DOHH2 (cell line): ENCODE measurements around the gene ACTN4.

Experiments
- EZH2phosphoT487 ChIP-seq: fragments of 200-600 bp; sonication (generic); IDR thresholded peaks from 2 replicates; pipeline ENCODE4 v1.6.1; 2017; ENCODE audit warnings: borderline replicate concordance, mild to moderate bottlenecking, antibody characterized with exemption, low read length, moderate library complexity, mixed read lengths
- TF ChIP-seq, protein P1 (sequence below): fragments of 200-600 bp; sonication (generic); IDR thresholded peaks from one replicate; pipeline ENCODE4 v1.5.1; 2014; ENCODE audit warnings: antibody characterized with exemption, mild to moderate bottlenecking, low read depth, low read length; ENCODE audit not compliant: poor library complexity, severe bottlenecking

DNA sequence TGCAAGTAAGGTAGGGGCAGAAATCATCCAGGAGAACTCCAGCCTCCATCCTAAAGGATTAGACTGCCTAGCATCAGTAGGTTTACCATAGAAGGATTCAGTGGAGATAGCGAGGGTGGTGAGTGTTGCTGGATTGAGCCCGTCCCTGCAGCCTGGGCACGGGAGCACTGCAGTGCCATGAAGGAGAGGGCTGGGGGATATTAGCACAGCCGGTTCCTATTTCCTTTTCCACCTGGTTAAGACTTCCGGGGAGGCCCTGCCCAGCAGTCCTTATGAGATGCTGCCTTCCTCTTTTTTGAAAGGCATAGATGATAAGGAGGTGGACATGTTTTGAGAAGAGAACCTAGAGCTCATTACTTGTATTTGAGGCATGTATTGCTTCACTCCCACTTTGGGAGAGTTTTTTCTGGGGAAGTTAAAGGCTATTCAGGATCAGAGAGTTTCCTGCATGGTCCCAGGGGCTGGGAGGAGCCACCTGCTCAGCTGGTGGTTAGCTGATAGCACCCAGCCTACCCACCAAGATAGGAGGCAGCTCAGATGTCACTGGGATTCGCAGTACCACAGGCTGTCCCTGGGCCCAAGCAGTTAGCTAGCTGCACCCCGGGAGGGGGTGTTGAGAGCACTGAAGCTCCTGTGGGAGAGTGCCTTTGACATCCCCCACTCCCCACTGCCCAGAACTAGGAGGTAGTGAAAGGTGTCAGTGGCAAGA is 17.2 kb downstream of the ACTN4 start:
- TF ChIP-seq, protein P1, sequence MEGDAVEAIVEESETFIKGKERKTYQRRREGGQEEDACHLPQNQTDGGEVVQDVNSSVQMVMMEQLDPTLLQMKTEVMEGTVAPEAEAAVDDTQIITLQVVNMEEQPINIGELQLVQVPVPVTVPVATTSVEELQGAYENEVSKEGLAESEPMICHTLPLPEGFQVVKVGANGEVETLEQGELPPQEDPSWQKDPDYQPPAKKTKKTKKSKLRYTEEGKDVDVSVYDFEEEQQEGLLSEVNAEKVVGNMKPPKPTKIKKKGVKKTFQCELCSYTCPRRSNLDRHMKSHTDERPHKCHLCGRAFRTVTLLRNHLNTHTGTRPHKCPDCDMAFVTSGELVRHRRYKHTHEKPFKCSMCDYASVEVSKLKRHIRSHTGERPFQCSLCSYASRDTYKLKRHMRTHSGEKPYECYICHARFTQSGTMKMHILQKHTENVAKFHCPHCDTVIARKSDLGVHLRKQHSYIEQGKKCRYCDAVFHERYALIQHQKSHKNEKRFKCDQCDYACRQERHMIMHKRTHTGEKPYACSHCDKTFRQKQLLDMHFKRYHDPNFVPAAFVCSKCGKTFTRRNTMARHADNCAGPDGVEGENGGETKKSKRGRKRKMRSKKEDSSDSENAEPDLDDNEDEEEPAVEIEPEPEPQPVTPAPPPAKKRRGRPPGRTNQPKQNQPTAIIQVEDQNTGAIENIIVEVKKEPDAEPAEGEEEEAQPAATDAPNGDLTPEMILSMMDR: no peak
- no peak for TF ChIP-seq EZH2phosphoT487
